Measurements from ENCODE around the gene VPS26A.
A peak's percentile ranks its signal among the peaks of the same experiment; 100 is the strongest.

DNA sequence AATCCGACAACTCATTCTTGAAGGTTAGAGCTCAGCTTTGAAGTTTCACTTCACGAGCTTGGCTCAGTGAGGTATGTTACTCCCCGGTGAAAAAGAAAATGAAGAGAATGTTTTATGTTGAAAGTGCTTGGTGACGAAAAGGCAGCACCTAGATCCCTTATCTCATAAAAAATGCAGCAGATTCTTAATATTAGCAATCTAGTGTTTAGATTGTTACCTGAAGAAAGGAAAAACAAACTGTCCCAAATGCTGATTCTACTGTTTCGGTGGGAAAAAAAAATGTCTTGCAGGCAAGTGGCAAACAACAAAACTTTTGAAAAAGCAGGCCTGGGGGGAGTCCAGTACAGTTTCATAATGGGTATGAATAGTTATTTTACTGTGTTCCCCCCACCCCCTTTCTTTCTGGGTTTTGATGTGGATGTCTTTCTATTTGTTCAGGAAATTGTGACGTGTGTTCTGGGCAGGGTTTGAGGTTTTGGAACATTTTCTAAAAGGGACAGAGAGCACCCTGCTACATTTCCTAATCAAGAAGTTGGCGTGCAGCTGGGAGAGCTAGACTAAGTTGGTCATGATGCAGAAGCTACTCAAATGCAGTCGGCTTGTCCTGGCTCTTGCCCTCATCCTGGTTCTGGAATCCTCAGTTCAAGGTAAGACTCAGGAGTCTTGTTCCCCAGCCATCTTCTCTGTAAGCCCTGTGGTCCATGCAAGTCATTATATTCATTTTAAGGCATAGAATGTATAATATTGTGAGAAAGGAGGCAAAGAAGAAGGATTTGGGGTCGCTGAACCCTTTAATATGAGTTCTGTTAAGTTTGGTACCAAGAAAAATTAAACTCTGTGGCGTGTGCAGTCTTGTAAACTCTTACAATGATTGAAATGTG lies 36.1 kb upstream of the VPS26A start, which contains the start of gene SRGN:
- TF ChIP-seq, protein P1, sequence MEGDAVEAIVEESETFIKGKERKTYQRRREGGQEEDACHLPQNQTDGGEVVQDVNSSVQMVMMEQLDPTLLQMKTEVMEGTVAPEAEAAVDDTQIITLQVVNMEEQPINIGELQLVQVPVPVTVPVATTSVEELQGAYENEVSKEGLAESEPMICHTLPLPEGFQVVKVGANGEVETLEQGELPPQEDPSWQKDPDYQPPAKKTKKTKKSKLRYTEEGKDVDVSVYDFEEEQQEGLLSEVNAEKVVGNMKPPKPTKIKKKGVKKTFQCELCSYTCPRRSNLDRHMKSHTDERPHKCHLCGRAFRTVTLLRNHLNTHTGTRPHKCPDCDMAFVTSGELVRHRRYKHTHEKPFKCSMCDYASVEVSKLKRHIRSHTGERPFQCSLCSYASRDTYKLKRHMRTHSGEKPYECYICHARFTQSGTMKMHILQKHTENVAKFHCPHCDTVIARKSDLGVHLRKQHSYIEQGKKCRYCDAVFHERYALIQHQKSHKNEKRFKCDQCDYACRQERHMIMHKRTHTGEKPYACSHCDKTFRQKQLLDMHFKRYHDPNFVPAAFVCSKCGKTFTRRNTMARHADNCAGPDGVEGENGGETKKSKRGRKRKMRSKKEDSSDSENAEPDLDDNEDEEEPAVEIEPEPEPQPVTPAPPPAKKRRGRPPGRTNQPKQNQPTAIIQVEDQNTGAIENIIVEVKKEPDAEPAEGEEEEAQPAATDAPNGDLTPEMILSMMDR (IDR thresholded peaks at IDR 0.05): no peak
- peak in 1 of 2 donors; percentile 19 for TF ChIP-seq POLR2A (IDR thresholded peaks at IDR 0.05)
